ENCODE results near the gene EPHA8.

- TF ChIP-seq CTCF (IDR thresholded peaks at IDR 0.05; ENCODE audit: low read length) (no peak), EZH2 (optimal IDR thresholded peaks at IDR 0.05; ENCODE audit: low read depth, low read length) (no peak), EZH2phosphoT487 (IDR thresholded peaks at IDR 0.05; ENCODE audit: low read length) (no peak)
Observed at GRCh38 chr1:22591576-22591975, 28.3 kb downstream of the EPHA8 start.

Data from MM.1S (cell line).